H1 (cell line): ENCODE data around the gene TRPM6. TPM values are rescaled to one million over a fixed set of nuclear protein-coding genes. Genes with fewer than 3 reads are reported as not detected.
"Not testable (repeated sequence)": the region's sequence is repeated elsewhere in the genome, so short reads cannot be mapped to it uniquely, and the experiment has no call there.

Experiments used
- CTCF ChIA-PET: fragments of 300-600 bp; sonication (Branson Sonifier 250); formaldehyde crosslinking; loops from one replicate; lab custom pipeline; 2021; ENCODE audit not compliant: partially characterized antibody; lab: Charles Lee
- POLR2A ChIA-PET: fragments of 300-600 bp; sonication (Branson Sonifier 250); formaldehyde crosslinking; loops from one replicate; lab custom pipeline; 2021; ENCODE audit warnings: inconsistent platforms; ENCODE audit not compliant: partially characterized antibody; lab: Charles Lee
- DNase-seq, 2 experiments: peaks; one replicate each; pipeline versions ENCODE4 v3.0.0 to v3.0.0-alpha.2; 2010 to 2022; ENCODE audit warnings: low spot score in 2 of 2, low read depth in 1 of 2, mixed read lengths in 1 of 2
- FAIRE-seq: peaks from 2 replicates; lab custom pipeline; 2011; peaks lifted over from hg19 to GRCh38; lab: Jason Lieb, UNC
- H2AFZ ChIP-seq: 2 replicates; pipeline ENCODE4 v1.8.1; 2012; ENCODE audit warnings: low read length, inconsistent platforms
- H2AK5ac ChIP-seq: 2 replicates; pipeline ENCODE4 v1.6.1; 2013; ENCODE audit warnings: low read depth, low read length
- H2BK120ac ChIP-seq: replicated peaks from 2 replicates; pipeline ENCODE3; 2013; ENCODE audit warnings: low read depth, low read length, inconsistent platforms
- H2BK12ac ChIP-seq: 2 replicates; pipeline ENCODE4 v1.6.1; 2013; ENCODE audit warnings: low read depth, low read length
- H2BK15ac ChIP-seq: 2 replicates; pipeline ENCODE4 v1.6.1; 2013; ENCODE audit warnings: low read length
- H2BK20ac ChIP-seq: 2 replicates; pipeline ENCODE4 v1.6.1; 2013; ENCODE audit warnings: low read length
- H2BK5ac ChIP-seq: 2 replicates; pipeline ENCODE4 v1.6.1; 2013; ENCODE audit warnings: low read depth, low read length
- H3K14ac ChIP-seq: 2 replicates; pipeline ENCODE4 v1.6.1; 2013; ENCODE audit warnings: inconsistent platforms; ENCODE audit not compliant: insufficient read length
- H3K18ac ChIP-seq: 2 replicates; pipeline ENCODE4 v1.6.1; 2013; ENCODE audit warnings: low read length; ENCODE audit errors: extremely low read depth
- H3K23ac ChIP-seq: 2 replicates; pipeline ENCODE4 v1.6.1; 2013; ENCODE audit warnings: inconsistent platforms; ENCODE audit not compliant: insufficient read length
- H3K23me2 ChIP-seq: 2 replicates; pipeline ENCODE4 v1.6.1; 2013; ENCODE audit warnings: low read depth, low read length
- H3K27ac ChIP-seq: 2 replicates; pipeline ENCODE4 v1.6.1; 2011; ENCODE audit warnings: low read depth, low read length, inconsistent platforms
- H3K27me3 ChIP-seq, 4 experiments: replicated peaks in 1 of 4; 1 replicate in 1 of 4; 2 replicates in 3 of 4; pipeline versions ENCODE4 v1.6.1 to v1.8.1; 2011 to 2013; ENCODE audit warnings: low read length in 3 of 4, mild to moderate bottlenecking in 3 of 4, inconsistent platforms in 2 of 4, mixed read lengths in 2 of 4, moderate library complexity in 1 of 4; ENCODE audit not compliant: control insufficient read depth in 3 of 4, insufficient read depth in 3 of 4; ENCODE audit errors: extremely low read depth in 1 of 4
- H3K36me3 ChIP-seq, 4 experiments: 2 replicates each; pipeline versions ENCODE4 v1.6.1 to v1.8.1; 2011 to 2013; ENCODE audit warnings: mild to moderate bottlenecking in 4 of 4, low read length in 3 of 4, moderate library complexity in 2 of 4, control low read depth in 1 of 4, inconsistent platforms in 1 of 4; ENCODE audit not compliant: insufficient read depth in 4 of 4, control insufficient read depth in 2 of 4
- H3K4ac ChIP-seq: replicated peaks from 2 replicates; pipeline ENCODE3; 2013; ENCODE audit warnings: low read length, low read depth, mixed read lengths, inconsistent platforms; ENCODE audit not compliant: insufficient read length
- H3K4me1 ChIP-seq, 4 experiments: replicated peaks in 1 of 4; 1 replicate in 1 of 4; 2 replicates in 3 of 4; pipeline versions ENCODE4 v1.6.1 to v1.8.1; 2011 to 2013; ENCODE audit warnings: low read length in 3 of 4, inconsistent platforms in 2 of 4, mixed read lengths in 1 of 4; ENCODE audit not compliant: insufficient read depth in 4 of 4, control insufficient read depth in 3 of 4
- H3K4me2 ChIP-seq, 2 experiments: 2 replicates each; pipeline versions ENCODE4 v1.6.1 to v1.8.1; 2011 to 2013; ENCODE audit warnings: low read depth in 2 of 2, low read length in 2 of 2, control low read depth in 1 of 2, inconsistent platforms in 1 of 2, mild to moderate bottlenecking in 1 of 2; ENCODE audit not compliant: insufficient read depth in 1 of 2
- H3K4me3 ChIP-seq, 4 experiments: fragments of 200-600, 300-600 bp in 1 of 4; sonication (generic), shearing (Covaris generic), sonication (Bioruptor Twin) in 1 of 4; 2 replicates each; pipeline versions ENCODE4 v1.5.1 to v1.8.1; 2011 to 2016; ENCODE audit warnings: low read length in 4 of 4, low read depth in 3 of 4, control low read depth in 2 of 4, inconsistent platforms in 2 of 4, mild to moderate bottlenecking in 2 of 4, mixed read lengths in 1 of 4, moderate library complexity in 1 of 4; ENCODE audit not compliant: insufficient read depth in 2 of 4; ENCODE audit errors: extremely low read depth in 1 of 4
- H3K56ac ChIP-seq: replicated peaks from 2 replicates; pipeline ENCODE3; 2013; ENCODE audit warnings: low read depth, mild to moderate bottlenecking, mixed read lengths, low read length, inconsistent platforms; ENCODE audit not compliant: insufficient read length
- H3K79me1 ChIP-seq: 2 replicates; pipeline ENCODE4 v1.6.1; 2013; ENCODE audit warnings: low read depth, low read length, control low read depth
- H3K79me2 ChIP-seq, 2 experiments: 2 replicates each; pipeline versions ENCODE4 v1.6.1 to v1.8.1; 2012 to 2013; ENCODE audit warnings: low read length in 2 of 2, mild to moderate bottlenecking in 2 of 2, inconsistent platforms in 1 of 2; ENCODE audit not compliant: insufficient read depth in 2 of 2, control insufficient read depth in 1 of 2
- H3K9ac ChIP-seq, 4 experiments: replicated peaks in 1 of 4; 1 replicate in 1 of 4; 2 replicates in 3 of 4; pipeline versions ENCODE4 v1.6.1 to v1.8.1; 2011 to 2013; ENCODE audit warnings: low read depth in 3 of 4, low read length in 3 of 4, control low read depth in 2 of 4, mild to moderate bottlenecking in 2 of 4, moderate library complexity in 2 of 4, inconsistent platforms in 1 of 4; ENCODE audit errors: extremely low read depth in 1 of 4
- H3K9me3 ChIP-seq, 2 experiments: 2 replicates each; pipeline versions ENCODE4 v1.6.1 to v1.8.1; 2012 to 2013; ENCODE audit warnings: mild to moderate bottlenecking in 2 of 2, moderate library complexity in 2 of 2, control low read depth in 1 of 2, inconsistent platforms in 1 of 2, low read depth in 1 of 2, low read length in 1 of 2, mixed read lengths in 1 of 2; ENCODE audit not compliant: insufficient read depth in 2 of 2
- H4K20me1 ChIP-seq, 2 experiments: replicated peaks in 1 of 2; 2 replicates each; pipeline versions ENCODE3 to v1.8.1; 2011 to 2013; ENCODE audit warnings: inconsistent platforms in 2 of 2, low read length in 2 of 2, mild to moderate bottlenecking in 1 of 2; ENCODE audit not compliant: insufficient read depth in 2 of 2, control insufficient read depth in 1 of 2
- H4K5ac ChIP-seq: 2 replicates; pipeline ENCODE4 v1.6.1; 2013; ENCODE audit warnings: low read length, low read depth, mixed read lengths, inconsistent platforms; ENCODE audit not compliant: insufficient read length
- H4K8ac ChIP-seq: 2 replicates; pipeline ENCODE4 v1.8.0; 2013; ENCODE audit warnings: mild to moderate bottlenecking, moderate library complexity, low read length, inconsistent platforms; ENCODE audit not compliant: insufficient read depth; ENCODE audit errors: extremely low read depth
- H4K91ac ChIP-seq: replicated peaks from 2 replicates; pipeline ENCODE3; 2013; ENCODE audit warnings: low read length, mixed read lengths, inconsistent platforms; ENCODE audit not compliant: insufficient read length
- WGBS, 2 experiments: shearing (Covaris generic) in 1 of 2; methylation state at CpG; one replicate each; pipeline versions ENCODE4 v1.1.6 to v1.1.7; 2013 to 2015; ENCODE audit warnings: low lambda C conversion rate in 2 of 2, mixed read lengths in 2 of 2, inconsistent platforms in 1 of 2, low coverage in 1 of 2, missing lambda C conversion rate in 1 of 2; ENCODE audit not compliant: insufficient replicate concordance in 2 of 2, insufficient coverage in 1 of 2, insufficient read length in 1 of 2; ENCODE audit errors: extremely low coverage in 1 of 2, missing lambda C conversion rate in 1 of 2; 5-methylcytosine and 5-hydroxymethylcytosine counted together
- polyA plus RNA-seq, 7 experiments: library from polyadenylated mRNA; depleted of rRNA in 3 of 7; stranded (reverse) in 5 of 7; unstranded in 2 of 7; fragments of >200 nt in 5 of 7; fragments of 200-250 nt in 2 of 7; gene quantifications; 1 replicate in 5 of 7; 2 replicates in 1 of 7; 4 replicates in 1 of 7; pipeline versions ENCODE4 v1.2.1 to v1.2.3, GENCODE V29; 2011 to 2013; ENCODE audit warnings: missing spikeins in 2 of 7, mixed read lengths in 2 of 7
- total RNA-seq: library from RNA; stranded (reverse); fragmentation: NEBNext Ultra II Directional; extraction: Animal tissue kit (Norgen Biotek cat#: 25700); gene quantifications from 2 replicates; pipeline ENCODE4 v1.2.1, GENCODE V29; 2021
- TF ChIP-seq, protein P1 (sequence below), 3 experiments: IDR thresholded peaks; 1 replicate in 2 of 3; 2 replicates in 1 of 3; pipeline versions ENCODE4 v1.5.1 to v1.6.1; 2011; ENCODE audit warnings: low read length in 3 of 3, mild to moderate bottlenecking in 3 of 3, inconsistent platforms in 2 of 3, low read depth in 1 of 3, moderate library complexity in 1 of 3; ENCODE audit not compliant: insufficient read depth in 1 of 3; ENCODE audit errors: control extremely low read depth in 1 of 3

TRPM6 gene
- total and polyA plus RNA-seq, 2 of the 8 experiments (the other 6 are each of a cell fraction or from before 2014, with no cell fraction given) = 0.45 to 1.5 TPM

- TF ChIP-seq, protein P1, sequence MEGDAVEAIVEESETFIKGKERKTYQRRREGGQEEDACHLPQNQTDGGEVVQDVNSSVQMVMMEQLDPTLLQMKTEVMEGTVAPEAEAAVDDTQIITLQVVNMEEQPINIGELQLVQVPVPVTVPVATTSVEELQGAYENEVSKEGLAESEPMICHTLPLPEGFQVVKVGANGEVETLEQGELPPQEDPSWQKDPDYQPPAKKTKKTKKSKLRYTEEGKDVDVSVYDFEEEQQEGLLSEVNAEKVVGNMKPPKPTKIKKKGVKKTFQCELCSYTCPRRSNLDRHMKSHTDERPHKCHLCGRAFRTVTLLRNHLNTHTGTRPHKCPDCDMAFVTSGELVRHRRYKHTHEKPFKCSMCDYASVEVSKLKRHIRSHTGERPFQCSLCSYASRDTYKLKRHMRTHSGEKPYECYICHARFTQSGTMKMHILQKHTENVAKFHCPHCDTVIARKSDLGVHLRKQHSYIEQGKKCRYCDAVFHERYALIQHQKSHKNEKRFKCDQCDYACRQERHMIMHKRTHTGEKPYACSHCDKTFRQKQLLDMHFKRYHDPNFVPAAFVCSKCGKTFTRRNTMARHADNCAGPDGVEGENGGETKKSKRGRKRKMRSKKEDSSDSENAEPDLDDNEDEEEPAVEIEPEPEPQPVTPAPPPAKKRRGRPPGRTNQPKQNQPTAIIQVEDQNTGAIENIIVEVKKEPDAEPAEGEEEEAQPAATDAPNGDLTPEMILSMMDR (IDR thresholded peaks at IDR 0.05; ENCODE audit: control extremely low read depth in 1 of 3, insufficient read depth in 1 of 3, low read depth in 1 of 3, low read length in 3 of 3) = no peak
Measured at GRCh38 chr9:74855072-74855471, 32.6 kb downstream of the TRPM6 start (continued).

- CTCF ChIA-PET = interaction anchor here (1.3 kb wide), 1 partner anchor 53 kb away, joined by 3 read pairs; no protein-coding TSS in a partner anchor
- H2BK15ac ChIP-seq, FAIRE-seq: not testable (repeated sequence)
Measured at GRCh38 chr9:74853024-74853423, 34.7 kb downstream of the TRPM6 start.

More at GRCh38 chr9:74853024-74853423, 34.7 kb downstream of the TRPM6 start:
- H4K8ac ChIP-seq, H2BK120ac ChIP-seq, H3K27me3 ChIP-seq, H2BK12ac ChIP-seq, H4K91ac ChIP-seq, H3K4me1 ChIP-seq, H3K79me2 ChIP-seq, H3K79me1 ChIP-seq, H3K14ac ChIP-seq, H2BK20ac ChIP-seq, DNase-seq, H3K27ac ChIP-seq, H4K5ac ChIP-seq, H2BK5ac ChIP-seq, H3K18ac ChIP-seq, H3K23me2 ChIP-seq, H3K9me3 ChIP-seq, H3K56ac ChIP-seq, H3K4ac ChIP-seq, H3K4me2 ChIP-seq, H3K23ac ChIP-seq, H3K9ac ChIP-seq, H2AFZ ChIP-seq, H2AK5ac ChIP-seq, POLR2A ChIA-PET, H3K4me3 ChIP-seq, H3K36me3 ChIP-seq, H4K20me1 ChIP-seq: not testable (repeated sequence)
- WGBS, 2 experiments = 96% methylated on average over 11 of the region's 36 CpGs; no CpG with 5 or more reads in 1 of the 2 experiments
